GM19351 (cell line): ENCODE measurements around the gene CEP97.
A peak's percentile ranks its signal among the peaks of the same experiment; 100 is the strongest.
"Not testable (repeated sequence)": the region's sequence is repeated elsewhere in the genome, so short reads cannot be mapped to it uniquely, and the experiment has no call there.

Experiments
- ATAC-seq: cut with Tn5 transposase; IDR thresholded peaks from one replicate; pipeline ENCODE4 v1.9.1; 2021; ENCODE audit warnings: mild to moderate bottlenecking, moderate library complexity; ENCODE audit not compliant: unreplicated experiment

The CEP97 gene

GRCh38 chr3:101701696-101702634 is 22.4 kb upstream of the CEP97 start:
- peak; percentile 12 for ATAC-seq

DNA sequence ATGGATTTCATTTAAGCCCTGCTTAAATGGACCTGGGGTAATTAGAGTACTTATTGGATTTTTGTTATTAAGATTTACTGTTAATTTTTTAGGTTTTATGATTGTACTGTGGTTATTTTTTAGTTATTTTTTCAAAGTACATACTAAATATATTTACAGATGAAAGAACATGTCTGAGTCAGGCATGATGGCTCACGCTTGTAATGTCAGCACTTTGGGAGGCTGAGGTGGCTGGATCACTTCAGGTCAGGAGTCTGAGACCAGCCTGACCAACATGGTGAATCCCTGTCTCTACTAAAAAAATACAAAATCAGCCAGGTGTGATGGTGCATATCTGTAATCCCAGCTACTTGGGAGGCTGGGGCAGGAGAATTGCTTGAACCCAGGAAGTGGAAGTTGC is 21.7 kb upstream of the CEP97 start:
- ATAC-seq: no peak

DNA sequence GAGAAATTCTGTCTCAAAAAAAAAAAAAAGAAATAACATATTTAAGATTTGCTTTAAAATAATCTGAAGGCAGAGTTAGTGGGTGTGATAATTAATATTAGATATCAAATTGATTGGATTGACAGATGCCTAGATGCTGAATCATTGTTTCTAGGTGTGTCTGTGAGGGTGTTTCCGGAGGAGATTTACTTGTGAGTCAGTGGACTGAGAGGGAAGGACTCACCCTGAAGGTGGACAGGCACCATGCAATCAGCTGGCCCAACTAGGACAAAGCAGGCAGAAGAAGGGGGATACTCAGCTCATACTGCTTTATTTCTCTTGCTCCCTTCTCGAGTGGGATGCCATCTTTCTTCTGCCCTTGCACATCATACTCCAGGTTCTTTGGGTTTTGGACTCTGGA is 21.2 kb upstream of the CEP97 start:
- no peak for ATAC-seq

GRCh38 chr3:101704639-101705038 is 19.8 kb upstream of the CEP97 start:
- ATAC-seq: not testable (repeated sequence)

- ATAC-seq: no peak
Observed at GRCh38 chr3:101709126-101709525, 15.3 kb upstream of the CEP97 start.

DNA sequence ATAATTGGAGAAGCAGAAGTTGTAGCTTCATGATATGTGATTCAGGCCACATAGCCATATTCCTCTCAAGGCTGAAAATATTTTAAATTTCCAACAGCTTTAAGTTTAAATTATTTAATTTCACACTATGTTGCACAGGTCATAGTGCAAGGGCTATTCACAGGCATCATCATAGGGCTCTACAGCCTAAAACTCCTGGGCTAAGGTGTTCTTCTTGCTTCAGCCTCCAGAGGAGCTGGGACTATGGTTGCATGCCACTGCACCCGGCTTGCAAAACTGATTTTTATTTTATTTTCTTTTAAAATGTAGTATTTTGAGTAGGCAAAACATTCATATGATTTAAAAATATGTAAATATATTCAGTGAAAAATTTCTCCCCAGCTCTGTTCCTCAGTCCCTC is 6.0 kb upstream of the CEP97 start:
- no peak for ATAC-seq

DNA sequence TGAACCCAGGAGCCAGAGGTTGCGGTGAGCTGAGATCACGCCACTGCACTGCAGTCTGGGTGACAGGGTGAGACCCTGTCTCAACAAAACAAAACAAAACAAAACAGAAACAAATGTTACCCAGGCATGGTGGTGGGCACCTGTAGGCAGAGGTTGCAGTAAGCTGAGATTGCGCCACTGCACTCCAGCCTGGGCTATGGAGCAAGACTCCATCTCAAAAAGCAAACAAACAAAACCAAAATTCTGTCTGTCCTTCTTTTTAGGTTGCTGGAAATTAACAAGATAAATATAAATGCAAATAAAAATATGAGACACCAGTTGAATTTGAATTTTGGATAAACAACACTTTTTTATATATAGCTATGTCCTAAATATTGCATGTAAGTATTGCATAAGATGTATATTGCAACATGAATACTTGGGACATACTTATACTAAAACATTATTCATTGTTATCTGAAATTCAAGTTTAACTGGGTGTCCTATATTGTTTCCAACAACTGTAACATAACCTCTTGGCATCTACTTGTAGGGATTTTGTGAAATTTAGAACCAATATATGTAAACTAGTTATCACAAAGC is 4.7 kb upstream of the CEP97 start:
- no peak for ATAC-seq

- ATAC-seq: no peak
Observed at GRCh38 chr3:101720851-101721840, 3.3 kb upstream of the CEP97 start.

GRCh38 chr3:101722394-101723173 is 1.8 kb upstream of the CEP97 start:
- ATAC-seq: peak; percentile 57

DNA sequence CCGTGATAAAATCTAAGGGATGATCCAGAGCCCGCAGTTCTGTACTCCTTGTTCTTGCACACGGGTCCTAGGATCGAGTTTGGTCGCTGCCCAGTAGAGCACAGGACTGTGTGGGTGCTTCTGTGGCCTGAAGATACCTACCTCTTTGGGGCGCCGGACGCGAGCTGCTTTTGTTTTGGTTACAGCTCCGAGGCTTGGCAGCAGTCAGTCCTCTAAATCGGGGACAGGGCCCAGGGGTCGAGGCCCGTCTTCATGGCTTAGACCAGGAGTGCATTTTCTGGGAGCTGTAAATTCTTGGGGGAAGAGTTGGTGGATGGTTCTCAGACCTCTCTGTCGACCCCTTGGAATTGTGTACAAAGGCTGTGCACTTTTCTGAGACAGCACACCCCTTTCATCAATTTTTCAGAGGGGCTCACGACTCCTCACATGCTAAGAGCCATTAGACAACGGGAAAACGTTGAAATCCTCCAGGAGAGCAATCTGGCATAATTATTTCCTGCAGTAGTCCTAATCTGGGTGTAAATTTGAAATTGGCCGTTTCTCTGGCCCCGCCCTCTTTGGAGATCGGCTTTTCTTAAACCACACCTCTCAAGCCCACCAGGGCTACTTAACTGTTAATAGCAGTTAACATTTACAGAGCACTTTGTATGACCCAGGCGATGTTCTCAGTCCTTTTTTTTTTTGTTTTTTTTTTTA is 928 bp downstream of the CEP97 start:
- peak; percentile 22 for ATAC-seq

DNA sequence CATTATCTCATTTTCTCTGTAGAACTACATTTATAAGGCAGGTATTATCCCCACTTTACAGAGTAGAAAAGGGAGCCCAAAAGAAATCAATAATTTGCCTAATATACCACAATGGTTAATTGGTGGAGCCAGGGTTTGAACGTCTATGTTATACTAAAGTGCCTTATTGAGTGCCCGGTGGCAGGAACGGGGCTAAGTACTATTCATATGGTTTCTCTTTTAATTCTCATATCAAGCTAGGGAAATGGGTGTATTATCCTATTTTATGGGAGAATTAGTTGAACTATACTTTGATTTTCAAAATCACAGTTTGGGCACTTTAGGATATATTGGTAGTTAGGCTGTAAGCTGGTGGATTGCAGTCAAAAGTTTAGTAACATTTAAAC is 1.5 kb downstream of the CEP97 start:
- no peak for ATAC-seq

- ATAC-seq: no peak
Observed at GRCh38 chr3:101729586-101729985, 5.2 kb downstream of the CEP97 start.

GRCh38 chr3:101730839-101731238 is 6.4 kb downstream of the CEP97 start:
- ATAC-seq: no peak

GRCh38 chr3:101732240-101732641 is 7.8 kb downstream of the CEP97 start:
- ATAC-seq: no peak

DNA sequence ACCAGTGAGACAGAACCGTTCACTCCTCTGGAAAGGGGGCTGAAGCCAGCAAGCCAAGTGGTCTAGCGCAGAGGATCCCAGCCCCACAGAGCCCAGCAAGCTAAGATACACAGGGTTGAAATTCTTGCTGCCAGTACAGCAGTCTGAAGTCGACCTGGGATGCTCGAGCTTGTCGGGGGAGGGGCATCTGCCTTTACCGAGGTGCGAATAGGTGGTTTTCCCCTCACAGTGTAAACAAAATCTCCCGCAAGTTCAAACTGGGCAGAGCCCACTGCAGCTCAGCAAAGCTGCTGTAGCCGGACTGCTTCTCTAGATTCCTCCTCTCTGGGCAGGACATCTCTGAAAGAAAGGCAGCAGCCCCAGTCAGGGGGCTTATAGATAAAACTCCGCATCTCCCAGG is 11.4 kb downstream of the CEP97 start:
- ATAC-seq: no peak

DNA sequence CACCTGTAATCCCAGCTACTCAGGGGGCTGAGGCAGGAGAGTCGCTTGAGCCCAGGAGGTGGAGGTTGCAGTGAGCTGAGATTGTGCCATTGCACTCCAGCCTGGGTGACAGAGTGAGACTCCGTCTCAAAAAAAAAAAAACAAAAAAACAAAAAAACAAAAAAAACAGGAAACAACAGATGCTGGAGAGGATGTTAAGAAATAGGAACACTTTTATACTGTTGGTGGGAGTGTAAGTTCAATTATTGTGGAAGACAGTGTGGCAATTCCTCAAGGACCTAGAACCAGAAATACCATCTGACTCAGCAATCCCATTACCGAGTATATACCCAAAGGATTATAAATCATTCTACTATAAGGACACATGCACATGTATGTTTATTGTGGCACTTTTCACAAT is 17.5 kb downstream of the CEP97 start:
- ATAC-seq: not testable (repeated sequence)

DNA sequence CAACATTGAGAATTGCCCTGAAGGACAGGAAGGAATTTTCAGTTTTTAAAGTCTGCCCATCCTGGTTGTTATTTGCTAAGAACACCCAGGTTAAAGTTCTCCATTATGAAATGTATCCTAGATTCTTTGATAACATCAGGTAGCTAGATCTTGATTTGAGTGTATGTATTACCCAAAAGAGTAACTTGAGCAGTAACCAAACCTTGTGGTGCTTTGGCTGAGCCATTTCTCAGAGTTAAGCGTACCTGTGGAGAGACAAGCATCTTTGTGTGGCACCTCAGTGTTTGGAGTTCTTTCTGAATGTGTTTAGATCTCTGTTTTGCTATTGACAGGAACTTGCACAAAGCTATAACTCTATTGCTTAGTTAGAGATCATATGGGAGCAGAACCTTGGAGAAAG is 20.4 kb downstream of the CEP97 start:
- no peak for ATAC-seq

DNA sequence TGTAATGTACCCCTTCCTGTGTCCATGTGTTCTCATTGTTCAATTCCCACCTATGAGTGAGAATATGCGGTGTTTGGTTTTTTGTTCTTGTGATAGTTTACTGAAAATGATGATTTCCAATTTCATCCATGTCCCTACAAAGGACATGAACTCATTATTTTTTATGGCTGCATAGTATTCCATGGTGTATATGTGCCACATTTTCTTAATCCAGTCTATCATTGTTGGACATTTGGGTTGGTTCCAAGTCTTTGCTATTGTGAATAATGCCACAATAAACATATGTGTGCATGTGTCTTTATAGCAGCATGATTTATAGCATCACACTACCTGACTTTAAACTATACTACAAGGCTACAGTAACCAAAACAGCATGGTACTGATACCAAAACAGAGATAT is 21.5 kb downstream of the CEP97 start:
- not testable (repeated sequence) for ATAC-seq

DNA sequence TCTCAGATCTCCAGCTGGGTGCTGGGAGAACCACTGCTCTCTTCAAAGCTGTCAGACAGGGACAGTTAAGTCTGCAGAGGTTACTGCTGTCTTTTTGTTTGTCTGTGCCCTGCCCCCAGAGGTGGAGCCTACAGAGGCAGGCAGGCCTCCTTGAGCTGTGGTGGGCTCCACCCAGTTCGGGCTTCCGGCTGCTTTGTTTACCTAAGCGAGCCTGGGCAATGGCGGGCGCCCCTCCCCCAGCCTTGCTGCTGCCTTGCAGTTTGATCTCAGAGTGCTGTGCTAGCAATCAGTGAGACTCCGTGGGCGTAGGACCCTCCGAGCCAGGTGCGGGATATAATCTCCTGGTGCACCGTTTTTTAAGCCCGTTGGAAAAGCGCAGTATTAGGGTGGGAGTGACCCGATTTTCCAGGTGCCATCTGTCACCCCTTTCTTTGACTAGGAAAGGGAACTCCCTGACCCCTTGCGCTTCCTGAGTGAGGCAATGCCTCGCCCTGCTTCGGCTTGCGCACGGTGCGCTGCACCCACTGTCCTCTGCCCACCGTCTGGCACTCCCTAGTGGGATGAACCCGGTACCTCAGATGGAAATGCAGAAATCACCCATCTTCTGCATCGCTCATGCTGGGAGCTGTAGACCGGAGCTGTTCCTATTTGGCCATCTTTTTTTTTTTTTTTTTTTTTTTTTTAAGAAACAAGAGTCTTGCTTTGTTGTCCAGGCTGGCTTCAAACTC is 29.1 kb downstream of the CEP97 start:
- ATAC-seq: not testable (repeated sequence)
